GM19397 (cell line): ENCODE results near the gene VAMP1.
"Not testable (repeated sequence)": the region's sequence is repeated elsewhere in the genome, so short reads cannot be mapped to it uniquely, and the experiment has no call there.

Source experiments
- ATAC-seq: cut with Tn5 transposase; IDR thresholded peaks from one replicate; pipeline ENCODE4 v1.9.1; 2021; ENCODE audit warnings: mild to moderate bottlenecking, moderate library complexity; ENCODE audit not compliant: unreplicated experiment

VAMP1 gene

GRCh38 chr12:6469609-6470374, 685 bp downstream of the VAMP1 start:
- no peak for ATAC-seq

DNA sequence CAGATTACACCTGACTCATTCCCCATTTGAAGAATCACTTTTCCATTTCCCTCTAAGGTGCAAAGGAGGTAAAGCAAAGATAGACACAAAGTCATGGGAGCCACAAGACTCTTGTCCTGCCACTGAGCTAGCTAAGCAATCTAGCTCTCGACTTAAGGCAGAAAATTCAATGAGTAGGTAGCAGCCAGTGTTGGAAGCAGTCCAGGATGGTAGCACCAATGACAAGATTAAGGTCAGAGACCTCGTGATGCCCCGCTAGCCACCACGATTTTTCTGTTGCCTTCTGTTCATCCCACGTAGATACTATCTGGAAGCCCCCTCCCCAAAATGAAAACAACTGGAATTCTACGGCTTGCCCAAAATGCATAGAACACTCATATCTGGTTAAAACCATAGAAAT, 1.4 kb downstream of the VAMP1 start:
- ATAC-seq = no peak

DNA sequence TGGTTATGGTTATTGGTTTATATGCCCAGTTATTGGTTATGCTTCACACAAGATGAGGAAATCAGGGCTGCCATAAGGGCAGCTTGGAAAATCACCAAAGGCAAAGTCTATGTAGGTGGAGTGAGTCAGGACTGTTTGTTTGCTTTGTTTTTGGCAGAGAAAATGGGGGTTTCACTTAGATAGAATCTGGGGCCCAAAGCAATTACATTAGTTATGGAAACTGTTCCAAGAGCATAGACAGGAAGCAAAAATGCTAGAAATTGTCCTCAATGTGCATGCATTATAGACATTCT, 2.2 kb downstream of the VAMP1 start:
- no peak for ATAC-seq

DNA sequence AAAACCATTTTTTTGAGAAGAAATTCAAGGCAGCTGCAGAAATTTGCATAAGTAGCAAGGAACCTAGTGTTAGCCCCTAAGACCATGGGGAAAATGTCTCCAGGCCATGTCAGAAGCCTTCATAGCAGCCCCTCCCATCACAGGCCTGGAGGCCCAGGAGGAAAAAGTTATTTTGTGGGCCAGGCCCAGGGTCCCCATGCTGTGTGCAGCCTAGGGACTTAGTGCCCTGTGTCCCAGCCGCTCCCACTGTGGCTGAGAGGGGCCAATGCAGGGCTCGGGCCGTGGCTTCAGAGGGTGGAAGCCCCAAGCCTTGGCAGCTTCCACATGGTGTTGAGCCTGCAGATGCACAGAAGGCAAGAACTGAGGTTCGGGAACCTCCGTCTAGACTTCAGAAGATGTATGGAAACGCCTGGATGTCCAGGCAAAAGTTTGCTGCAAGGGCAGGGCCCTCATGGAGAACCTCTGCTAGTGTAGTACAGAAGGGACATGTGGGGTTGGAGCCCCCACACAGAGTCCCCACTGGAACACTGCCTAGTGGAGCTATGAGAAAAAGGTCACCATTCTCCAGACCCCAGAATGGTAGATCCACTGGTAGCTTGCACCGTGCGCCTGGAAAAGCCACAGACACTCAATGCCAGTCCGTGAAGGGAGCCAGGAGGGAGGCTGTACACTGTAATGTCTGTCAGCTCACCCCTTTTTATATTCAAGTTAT, 2.8 kb downstream of the VAMP1 start:
- not testable (repeated sequence) for ATAC-seq

- ATAC-seq = not testable (repeated sequence)
Observed at GRCh38 chr12:6466751-6467150, 3.7 kb downstream of the VAMP1 start.

GRCh38 chr12:6466184-6466573, 4.3 kb downstream of the VAMP1 start:
- ATAC-seq = no peak

- ATAC-seq = no peak
Observed at GRCh38 chr12:6465467-6466183, 4.9 kb downstream of the VAMP1 start.

GRCh38 chr12:6464531-6464930, 5.9 kb downstream of the VAMP1 start:
- ATAC-seq = no peak

- no peak for ATAC-seq
Observed at GRCh38 chr12:6463858-6464257, 6.6 kb downstream of the VAMP1 start.

DNA sequence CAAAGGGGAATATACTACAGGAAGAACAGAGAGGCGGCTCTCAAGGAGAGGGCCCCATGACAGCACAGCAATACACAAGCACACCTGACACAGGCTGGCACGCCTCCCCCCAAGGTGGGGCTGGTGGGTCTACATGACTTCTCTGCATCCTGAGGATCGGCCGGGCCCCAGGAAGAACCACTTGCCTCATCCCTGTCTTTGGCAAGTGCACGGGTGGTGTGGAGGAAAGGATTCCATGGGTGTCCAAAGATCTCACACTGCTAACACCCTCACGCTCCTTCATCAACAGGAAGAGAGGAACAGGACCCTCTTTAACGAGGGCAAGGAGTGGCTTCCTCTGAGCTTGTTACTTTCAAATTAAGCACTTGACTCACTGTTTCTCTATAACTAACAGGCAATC, 7.3 kb downstream of the VAMP1 start:
- no peak for ATAC-seq

- no peak for ATAC-seq
Observed at GRCh38 chr12:6462234-6462995, 8.1 kb downstream of the VAMP1 start.

DNA sequence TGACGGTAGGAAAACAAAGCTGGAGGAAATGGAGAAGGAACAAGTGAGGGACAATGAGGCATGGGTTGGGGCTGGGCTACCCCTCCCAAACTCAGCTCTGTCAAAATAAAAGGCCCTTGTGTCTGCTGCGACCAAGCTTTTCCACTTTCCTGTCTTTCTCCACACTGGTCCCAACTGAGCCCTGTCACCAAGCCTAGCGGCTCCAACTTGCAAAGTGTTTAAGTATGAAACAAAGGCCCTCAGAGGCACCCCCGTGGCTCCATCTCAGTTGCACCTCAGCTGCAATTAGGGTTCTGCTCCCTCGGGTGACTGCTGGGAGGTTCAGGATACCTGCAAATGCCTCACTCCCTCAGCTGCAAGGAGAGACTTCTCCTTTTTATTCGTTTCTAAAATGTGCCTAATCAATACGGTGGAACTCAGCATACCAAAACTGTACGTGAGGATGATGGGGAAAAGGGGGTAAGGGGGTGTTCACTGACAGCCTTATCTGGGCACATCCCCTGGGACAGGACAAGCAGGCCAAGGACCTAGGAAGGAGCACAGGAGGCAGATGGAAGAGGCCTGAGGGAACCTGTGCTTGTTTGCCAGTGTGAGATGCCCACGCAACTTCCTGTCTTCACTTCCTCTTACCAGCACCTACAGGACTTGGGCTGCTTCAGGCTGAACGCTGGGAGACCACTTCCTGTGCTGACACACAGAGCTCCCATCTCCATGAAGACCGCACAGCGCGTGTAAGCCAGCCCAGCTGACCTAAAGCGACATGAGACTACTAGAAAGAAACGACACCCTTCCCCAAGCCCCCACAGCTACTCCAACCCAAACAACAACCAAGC, 8.9 kb downstream of the VAMP1 start:
- peak; percentile 74 for ATAC-seq

- no peak for ATAC-seq
Observed at GRCh38 chr12:6460751-6461371, 9.6 kb downstream of the VAMP1 start.

- ATAC-seq = no peak
Observed at GRCh38 chr12:6459004-6459337, 11.5 kb downstream of the VAMP1 start.

DNA sequence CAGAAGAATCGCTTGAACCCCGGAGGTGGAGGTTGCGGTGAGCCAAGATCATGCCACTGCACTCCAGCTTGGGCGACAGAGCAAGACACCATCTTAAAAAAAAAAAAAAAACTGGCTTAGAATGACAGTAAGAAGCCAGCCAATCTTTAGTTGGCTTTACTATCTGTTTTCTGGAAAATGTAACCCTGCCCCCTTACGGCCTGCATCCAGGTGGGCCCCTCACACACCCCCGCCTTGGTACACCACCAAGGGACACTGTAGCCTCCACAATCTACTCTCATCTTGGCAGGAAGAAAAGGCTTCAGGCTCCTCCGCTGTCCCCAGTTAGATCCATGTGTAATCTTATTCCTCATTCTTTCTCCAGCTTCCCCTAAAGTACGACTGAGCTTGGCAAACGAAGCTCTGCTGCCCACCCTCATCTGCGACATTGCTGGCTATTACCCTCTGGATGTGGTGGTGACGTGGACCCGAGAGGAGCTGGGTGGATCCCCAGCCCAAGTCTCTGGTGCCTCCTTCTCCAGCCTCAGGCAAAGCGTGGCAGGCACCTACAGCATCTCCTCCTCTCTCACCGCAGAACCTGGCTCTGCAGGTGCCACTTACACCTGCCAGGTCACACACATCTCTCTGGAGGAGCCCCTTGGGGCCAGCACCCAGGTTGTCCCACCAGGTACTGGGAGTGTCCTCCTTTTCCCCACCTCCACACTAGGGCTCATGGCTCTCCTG, 12.0 kb downstream of the VAMP1 start:
- no peak for ATAC-seq

GRCh38 chr12:6457220-6457945, 13.1 kb downstream of the VAMP1 start:
- ATAC-seq = no peak

DNA sequence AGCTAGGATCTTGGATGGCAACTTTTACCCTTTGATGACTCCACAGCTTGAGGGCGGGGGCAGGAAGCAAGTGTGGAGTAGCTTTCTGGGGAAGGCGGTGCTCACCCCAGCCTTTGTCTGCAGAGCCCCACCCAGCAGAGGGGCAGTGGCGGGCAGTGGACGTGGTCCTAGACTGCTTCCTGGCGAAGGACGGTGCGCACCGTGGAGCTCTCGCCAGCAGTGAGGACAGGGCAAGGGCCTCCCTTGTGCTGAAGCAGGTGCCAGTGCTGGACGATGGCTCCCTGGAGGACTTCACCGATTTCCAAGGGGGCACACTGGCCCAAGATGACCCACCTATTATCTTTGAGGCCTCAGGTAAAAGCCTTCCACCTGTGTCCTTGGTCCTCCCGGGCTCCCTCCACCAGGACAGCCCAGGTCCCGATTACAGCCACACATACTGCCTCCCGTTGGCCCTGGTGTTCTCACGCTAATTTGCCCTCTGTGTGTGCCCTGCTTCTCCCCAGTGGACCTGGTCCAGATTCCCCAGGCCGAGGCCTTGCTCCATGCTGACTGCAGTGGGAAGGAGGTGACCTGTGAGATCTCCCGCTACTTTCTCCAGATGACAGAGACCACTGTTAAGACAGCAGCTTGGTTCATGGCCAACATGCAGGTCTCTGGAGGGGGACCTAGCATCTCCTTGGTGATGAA, 17.4 kb downstream of the VAMP1 start:
- no peak for ATAC-seq

DNA sequence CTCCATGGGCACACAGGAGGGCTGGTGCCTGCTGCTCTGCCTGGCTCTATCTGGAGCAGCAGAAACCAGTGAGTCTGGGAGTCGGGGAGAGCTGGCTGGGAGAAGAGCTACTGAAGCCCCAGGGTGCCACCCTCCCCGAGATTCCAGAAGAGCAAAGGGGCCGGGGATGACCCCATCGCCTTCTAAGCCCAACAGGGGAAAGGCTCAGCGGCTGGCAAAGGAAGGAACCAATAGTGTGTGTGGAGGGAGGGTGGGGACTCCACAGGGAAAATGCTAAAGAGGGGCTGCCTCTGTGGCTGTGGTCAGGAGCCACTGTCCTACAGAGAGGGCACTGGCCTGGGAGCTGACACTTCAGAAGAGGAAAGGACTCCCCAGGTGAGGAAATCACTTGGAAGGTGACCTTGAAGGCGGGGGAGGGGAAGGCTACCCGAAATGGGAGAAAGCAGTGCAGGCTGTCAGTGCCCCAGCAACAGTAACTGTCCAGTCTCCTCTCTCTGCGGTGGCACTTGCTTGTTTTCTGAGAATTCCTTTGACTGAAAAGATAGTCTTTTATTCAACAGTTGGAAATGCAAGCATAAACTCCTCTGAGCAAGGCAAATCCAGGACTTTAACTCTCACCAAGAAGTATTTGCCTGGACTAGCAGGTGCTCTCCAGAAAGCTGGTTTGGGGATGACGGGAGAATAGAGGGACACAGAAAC, 18.1 kb downstream of the VAMP1 start:
- ATAC-seq = no peak
